Skin epidermis (tissue), 12 donors: ENCODE data around the gene CTXN1.
A peak's percentile ranks its signal among the peaks of the same experiment; 100 is the strongest.

Experiments used
- H3K27ac ChIP-seq, 21 experiments: fragments of 200-600 bp; sonication (generic) in 11 of 21; one replicate each; pipeline ENCODE4 v1.5.0; 2020; ENCODE audit warnings: mild to moderate bottlenecking in 3 of 21, inconsistent platforms in 2 of 21, moderate library complexity in 2 of 21
- H3K4me3 ChIP-seq, 7 experiments: fragments of 200-600 bp; sonication (generic) in 2 of 7; one replicate each; pipeline ENCODE4 v1.5.0; 2020; ENCODE audit warnings: inconsistent platforms in 2 of 7, mild to moderate bottlenecking in 2 of 7, moderate library complexity in 1 of 7

Gene CTXN1

GRCh38 chr19:7887408-7888144 is 38.4 kb downstream of the CTXN1 start:
- H3K4me3 ChIP-seq, result no peak overlapping the region

GRCh38 chr19:7885818-7886217 is 40.1 kb downstream of the CTXN1 start:
- Histone ChIP-seq H3K4me3 (no peak overlapping the region), H3K27ac (no peak overlapping the region)

More at GRCh38 chr19:7887408-7888144, 38.4 kb downstream of the CTXN1 start:
- H3K27ac ChIP-seq, result peak overlapping the region in 1 of 21 experiments; percentile 61

- Histone ChIP-seq H3K4me3 (no peak overlapping the region), H3K27ac (no peak overlapping the region)
Observed at GRCh38 chr19:7883796-7884570, 42.0 kb downstream of the CTXN1 start.

- no peak overlapping the region for H3K27ac ChIP-seq
- H3K4me3 ChIP-seq, result no peak overlapping the region
Observed at GRCh38 chr19:7883105-7883504, 42.8 kb downstream of the CTXN1 start.

GRCh38 chr19:7881910-7882309 is 44.0 kb downstream of the CTXN1 start:
- no peak overlapping the region for H3K4me3 ChIP-seq
- H3K27ac ChIP-seq, result no peak overlapping the region

GRCh38 chr19:7879836-7880235 is 46.1 kb downstream of the CTXN1 start:
- Histone ChIP-seq H3K27ac (no peak overlapping the region), H3K4me3 (no peak overlapping the region)

GRCh38 chr19:7879111-7879807 is 46.7 kb downstream of the CTXN1 start:
- no peak overlapping the region for H3K27ac ChIP-seq
- no peak overlapping the region for H3K4me3 ChIP-seq

GRCh38 chr19:7877249-7877836 is 48.6 kb downstream of the CTXN1 start:
- H3K4me3 ChIP-seq, result no peak overlapping the region
- H3K27ac ChIP-seq, result no peak overlapping the region

GRCh38 chr19:7874897-7875273 is 51.0 kb downstream of the CTXN1 start:
- Histone ChIP-seq H3K4me3 (peak overlapping the region in 1 of 7 experiments; percentile 37), H3K27ac (no peak overlapping the region)
